HG03280 (cell line): ENCODE data around the gene TSPAN3.

Experiments used
- ATAC-seq: cut with Tn5 transposase; IDR thresholded peaks from one replicate; pipeline ENCODE4 v1.9.1; 2021; ENCODE audit warnings: mild to moderate bottlenecking, moderate library complexity; ENCODE audit not compliant: unreplicated experiment

TSPAN3 gene

GRCh38 chr15:77070495-77071304, at the start of gene TSPAN3:
Gene TSPAN3 (minus strand): TSS chr15:77071109. CDS start chr15:77070954, 155 bp downstream.
- ATAC-seq: peak; percentile 96

DNA sequence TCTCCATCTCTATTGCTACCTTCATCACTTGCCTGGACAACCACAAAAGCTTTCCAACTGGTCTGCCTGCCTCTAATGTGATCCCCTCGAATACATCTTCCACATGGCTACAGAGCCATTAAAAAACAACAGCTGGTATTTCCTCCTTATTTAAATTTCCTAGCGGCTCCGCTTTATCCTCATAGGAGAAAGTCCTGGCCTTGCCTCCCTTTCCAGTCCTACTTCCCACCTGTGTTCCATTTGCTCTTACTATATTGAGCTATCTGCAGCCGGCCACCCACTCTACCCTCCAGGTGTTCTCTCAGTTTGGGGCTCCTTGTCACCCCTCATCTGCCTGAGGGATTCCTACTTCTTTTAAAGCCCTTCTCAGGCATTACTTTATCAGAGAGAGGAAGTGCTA, 49.7 kb upstream of the TSPAN3 start:
- no peak for ATAC-seq

DNA sequence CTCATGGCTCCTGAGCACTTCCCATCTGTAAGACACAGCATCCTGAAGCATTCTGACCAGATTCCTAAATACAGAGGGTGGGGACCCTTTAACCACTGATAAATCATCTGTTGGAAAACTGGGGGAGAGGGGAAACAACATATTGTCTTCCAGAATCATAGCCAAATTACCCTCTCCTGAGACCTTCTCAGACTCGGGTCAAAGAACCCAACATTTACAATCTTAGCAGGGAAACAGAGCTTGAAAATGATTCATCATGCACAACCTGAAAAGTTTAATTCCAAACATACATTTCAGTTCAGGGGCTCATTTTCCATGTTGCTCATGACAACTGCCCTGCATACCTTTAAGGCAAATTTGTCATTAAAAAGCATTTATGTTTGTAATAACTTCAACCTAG, 48.5 kb upstream of the TSPAN3 start:
- ATAC-seq: no peak

DNA sequence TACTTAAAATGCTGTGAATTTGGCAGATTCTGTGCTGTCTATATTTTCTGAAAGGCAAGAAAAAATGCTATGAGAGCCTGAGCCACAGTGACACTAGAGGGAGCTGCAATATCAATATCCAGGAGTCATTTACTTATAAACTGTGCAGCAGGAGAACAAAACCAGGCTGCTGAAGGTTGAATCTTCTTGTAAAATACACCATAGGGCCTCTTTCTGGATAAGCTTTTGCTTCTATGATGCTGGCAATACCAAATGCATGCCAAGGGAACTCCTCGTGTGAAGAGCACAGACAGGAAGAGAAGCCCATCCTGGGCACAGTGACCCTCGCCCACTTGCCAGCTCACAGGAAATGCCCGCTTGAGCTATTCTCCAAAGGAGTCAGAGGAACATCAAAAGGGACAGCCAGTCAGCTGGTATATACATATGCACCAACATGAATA, 48.0 kb upstream of the TSPAN3 start:
- ATAC-seq: no peak

GRCh38 chr15:77115179-77115578, 44.3 kb upstream of the TSPAN3 start:
- no peak for ATAC-seq

DNA sequence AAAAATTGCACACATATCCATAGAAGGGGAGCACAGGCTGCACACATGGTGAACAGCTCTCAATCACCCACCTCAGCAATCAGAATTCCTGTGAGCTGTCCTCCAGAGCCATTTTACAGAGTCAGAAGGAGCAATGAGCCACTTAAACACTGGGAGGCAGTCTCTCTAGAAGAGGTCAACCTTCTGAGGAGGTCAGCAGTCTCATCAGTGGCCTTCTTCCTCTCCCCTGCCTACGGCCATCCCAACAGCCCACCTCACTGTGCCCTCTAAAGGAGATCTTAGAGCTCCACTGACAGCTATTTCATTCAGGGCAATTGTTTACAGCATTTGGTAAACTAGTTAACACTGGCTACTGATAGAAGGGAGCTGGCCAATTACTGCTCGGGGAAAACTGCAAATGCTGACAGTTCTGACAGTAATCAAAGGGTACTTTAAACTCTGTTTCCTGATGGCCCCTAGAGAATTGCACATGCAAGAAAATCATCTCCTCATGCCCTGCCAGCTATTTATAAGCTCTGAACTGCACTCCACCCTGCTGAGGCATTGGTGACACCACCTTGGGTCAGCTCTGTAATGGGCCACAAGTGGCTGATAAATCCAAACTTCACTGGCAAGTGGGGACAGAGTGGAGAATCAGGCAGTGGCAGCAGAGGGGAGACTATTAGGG, 42.1 kb upstream of the TSPAN3 start:
- no peak for ATAC-seq

GRCh38 chr15:77111789-77112188, 40.9 kb upstream of the TSPAN3 start:
- ATAC-seq: no peak

- no peak for ATAC-seq
These were observed 36.8 kb upstream of the TSPAN3 start for GRCh38 chr15:77107531-77108355.

GRCh38 chr15:77107068-77107467, 36.2 kb upstream of the TSPAN3 start:
- no peak for ATAC-seq

DNA sequence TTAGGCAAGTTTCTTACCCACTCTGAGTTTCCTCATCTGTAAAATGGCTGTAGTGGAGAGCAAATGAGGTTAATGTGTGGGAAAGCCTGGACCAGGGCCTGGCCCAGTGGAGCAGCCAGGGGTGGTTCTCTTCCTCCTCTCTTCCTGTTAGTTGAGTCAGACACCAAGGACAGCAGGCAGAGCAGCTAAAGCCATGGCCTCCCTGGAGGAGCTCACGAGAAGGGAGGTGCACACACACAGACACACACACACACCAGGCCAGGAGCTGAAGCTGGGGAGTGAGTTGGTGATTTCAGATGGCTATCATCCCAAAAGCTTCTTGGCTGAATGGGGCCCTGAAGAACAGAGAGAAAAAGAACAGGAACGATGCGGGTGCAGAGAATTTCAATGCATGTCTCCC, 33.2 kb upstream of the TSPAN3 start:
- ATAC-seq: no peak

DNA sequence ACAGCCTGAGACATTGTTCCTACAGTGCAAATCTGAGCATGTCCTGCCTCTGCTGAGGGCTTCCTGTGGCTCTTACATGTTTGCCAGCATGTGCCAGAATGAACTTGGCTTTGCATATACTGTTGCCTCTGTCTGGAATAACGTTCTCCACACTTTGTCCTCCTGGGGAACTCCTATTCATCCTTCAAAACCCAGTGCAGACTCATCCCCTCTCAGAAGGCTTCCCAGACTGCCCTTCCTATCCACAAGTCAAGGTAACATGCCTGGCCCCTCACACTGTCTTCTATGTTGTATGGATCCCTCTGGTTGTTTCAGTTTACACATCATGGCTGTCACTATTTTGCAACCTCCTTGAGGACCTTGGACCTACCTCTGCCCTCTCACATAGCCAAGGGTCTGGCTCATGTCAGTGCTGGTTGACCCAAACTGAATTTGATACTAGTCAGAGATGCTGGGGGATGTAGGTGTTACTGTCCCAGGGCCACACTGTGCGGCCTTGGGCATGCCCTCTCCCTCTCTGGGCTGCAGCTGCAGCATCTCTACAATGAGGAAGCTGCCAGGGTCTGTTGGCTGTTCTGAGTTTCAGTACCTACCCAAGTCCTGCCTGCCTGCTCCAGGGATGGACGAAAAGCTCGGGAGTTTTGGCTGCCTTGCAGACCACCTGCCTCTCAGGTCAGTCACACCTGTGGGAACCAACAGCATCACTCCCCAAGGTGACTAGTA, 29.0 kb upstream of the TSPAN3 start:
- no peak for ATAC-seq

DNA sequence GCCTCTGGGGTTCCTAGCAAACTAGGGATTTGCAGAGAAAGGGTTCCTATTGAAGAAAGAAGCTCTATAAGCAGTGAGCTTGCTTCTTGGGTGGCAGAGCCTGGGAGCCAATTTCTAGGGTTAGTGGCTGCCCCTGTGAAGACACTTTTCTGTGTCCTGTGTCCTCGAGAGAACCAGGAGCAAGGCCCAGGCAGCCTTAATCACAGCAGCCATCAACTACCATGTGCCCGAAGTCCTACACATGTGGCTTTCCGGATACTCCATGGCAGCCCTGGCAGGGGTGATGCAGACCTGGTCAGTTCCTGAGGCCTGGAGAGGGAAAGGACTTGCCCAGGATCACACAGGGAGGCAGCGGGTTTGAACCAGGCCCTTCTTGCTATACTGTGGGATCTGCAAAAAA, 27.7 kb upstream of the TSPAN3 start:
- no peak for ATAC-seq

DNA sequence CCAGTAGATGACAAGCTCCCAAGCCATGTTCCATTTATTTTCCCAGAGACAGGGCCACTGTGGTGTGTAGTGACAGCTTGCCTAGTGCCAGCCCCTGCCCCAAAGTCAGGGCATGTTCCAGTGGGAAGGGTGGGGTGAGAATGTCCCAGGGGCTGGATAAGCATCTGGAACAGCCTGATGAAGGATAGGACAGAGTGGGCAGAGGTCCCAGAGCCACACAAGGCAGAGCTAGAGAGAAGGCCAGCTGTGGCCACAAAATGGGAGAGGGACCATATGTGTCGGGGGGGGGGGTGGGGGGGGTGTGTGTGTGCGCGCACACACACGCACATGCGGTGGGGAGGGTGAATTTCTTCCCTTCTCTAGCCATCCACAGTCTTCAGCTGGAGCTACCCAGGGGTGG, 27.0 kb upstream of the TSPAN3 start:
- no peak for ATAC-seq

GRCh38 chr15:77097248-77097721, 26.4 kb upstream of the TSPAN3 start:
- ATAC-seq: no peak

DNA sequence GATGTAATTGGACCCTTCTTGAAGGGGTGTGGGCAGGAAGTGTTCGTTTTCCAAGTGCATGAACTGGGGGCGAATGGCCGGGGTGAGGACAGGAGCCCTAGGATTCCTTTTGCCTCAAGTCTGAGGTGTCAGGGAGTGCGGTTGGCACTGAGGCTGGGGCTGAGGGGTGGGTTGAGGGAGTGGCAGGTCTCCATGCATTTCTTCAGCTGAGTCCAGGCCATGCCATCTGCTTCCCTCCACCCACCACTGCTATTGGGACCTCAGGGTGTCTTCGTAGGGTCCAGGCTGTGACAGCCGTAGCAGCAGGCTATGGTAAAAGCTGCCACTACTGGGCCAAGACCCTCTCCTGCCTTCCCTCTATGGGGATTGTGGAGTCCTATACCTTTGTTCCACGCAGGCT, 25.6 kb upstream of the TSPAN3 start:
- ATAC-seq: no peak

DNA sequence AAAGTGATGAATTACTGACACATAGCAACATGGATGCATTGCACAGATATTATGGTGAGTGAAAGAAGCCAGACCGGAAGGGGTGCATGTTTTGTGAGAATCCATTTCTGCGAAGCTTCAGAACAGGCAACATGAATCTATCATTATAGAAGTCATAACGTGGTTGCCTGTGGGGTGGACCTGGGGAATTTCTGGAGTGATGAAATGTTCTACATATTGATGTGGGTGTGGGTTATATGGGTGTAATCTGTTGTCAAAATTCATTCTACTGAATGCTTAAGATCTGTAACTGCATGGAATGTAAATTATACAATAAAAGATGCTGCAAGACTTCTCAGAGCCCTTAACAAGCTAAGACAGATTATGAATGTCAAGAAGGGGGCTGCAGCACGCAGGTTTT, 25.2 kb upstream of the TSPAN3 start:
- no peak for ATAC-seq

GRCh38 chr15:77094397-77095030, 23.6 kb upstream of the TSPAN3 start:
- ATAC-seq: no peak

- no peak for ATAC-seq
These were observed 22.5 kb upstream of the TSPAN3 start for GRCh38 chr15:77093436-77093835.

DNA sequence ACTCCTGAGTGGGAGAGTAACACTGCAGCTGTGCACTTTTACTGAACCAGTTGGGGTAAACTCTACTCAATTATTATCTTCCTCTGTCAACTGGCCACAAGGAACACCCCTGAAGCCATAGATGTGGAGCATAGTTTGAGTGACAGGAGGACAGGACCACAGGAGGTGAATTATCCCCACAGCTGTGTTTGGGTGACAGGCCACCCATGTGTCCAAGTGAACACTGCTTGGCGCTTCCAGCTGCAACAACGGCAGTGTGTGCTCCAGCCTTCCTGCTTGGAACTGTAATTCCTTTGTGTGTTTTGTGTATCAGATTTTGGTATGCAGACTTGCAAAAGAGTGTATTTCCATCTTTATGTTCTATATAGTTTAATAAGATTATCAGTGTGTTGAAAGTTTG, 20.2 kb upstream of the TSPAN3 start:
- ATAC-seq: no peak

DNA sequence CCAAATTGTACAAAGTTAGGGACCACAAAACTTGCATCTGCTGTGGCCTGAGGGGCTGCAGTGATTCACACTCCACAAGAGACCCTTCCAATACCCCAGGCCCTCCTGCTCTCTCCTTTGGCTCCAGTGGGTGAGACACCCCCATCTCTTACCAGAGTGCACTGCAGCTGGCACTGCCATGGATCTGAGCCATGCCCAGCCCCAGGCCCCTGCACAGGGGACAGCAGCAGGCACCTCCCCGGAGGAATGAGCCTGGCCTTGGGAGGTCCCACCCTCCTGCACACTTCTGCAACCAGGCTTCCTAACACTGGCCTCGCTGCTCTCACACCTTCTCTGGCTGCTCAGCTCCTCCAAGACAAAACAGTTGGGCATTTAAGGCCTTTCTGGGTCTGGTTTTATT, 16.3 kb upstream of the TSPAN3 start:
- ATAC-seq: no peak
